A673 (cell line): Measurements from ENCODE around the gene NUMA1. TPM values are rescaled to one million over a fixed set of nuclear protein-coding genes. Genes with fewer than 3 reads are reported as not detected.

Experiments used
- BruUV-seq: library from RNA; stranded (reverse); fragments of 400-500 nt; replicated peaks from 2 replicates; lab custom pipeline; 2021; lab: Mats Ljungman, UMichigan
- CTCF ChIA-PET: fragments of 300-600 bp; sonication (Branson Sonifier 250); formaldehyde crosslinking; loops from one replicate; lab custom pipeline; 2022; ENCODE audit warnings: antibody characterized with exemption; lab: Charles Lee
- POLR2A ChIA-PET: fragments of 300-600 bp; sonication (Branson Sonifier 250); formaldehyde crosslinking; loops from one replicate; lab custom pipeline; 2022; ENCODE audit warnings: antibody characterized with exemption; ENCODE audit not compliant: low non-redundant PET; lab: Charles Lee
- DNase-seq: peaks from one replicate; pipeline ENCODE4 v3.0.0-alpha.2; 2015; ENCODE audit warnings: low spot score
- H3K27ac ChIP-seq: fragments of 200-600 bp; sonication (generic); 2 replicates; pipeline ENCODE4 v1.5.1; 2016; ENCODE audit warnings: mixed run types, low read depth, mild to moderate bottlenecking, mixed read lengths, antibody characterized with exemption, low read length; ENCODE audit not compliant: poor library complexity, severe bottlenecking
- H3K27me3 ChIP-seq: fragments of 200-600 bp; sonication (generic); replicated peaks from 2 replicates; pipeline ENCODE4 v1.6.1; 2017; ENCODE audit warnings: mixed run types, low read depth, mild to moderate bottlenecking, mixed read lengths, antibody characterized with exemption, low read length; ENCODE audit not compliant: insufficient read depth, poor library complexity
- H3K36me3 ChIP-seq: fragments of 200-600 bp; sonication (generic); 2 replicates; pipeline ENCODE4 v1.6.1; 2016; ENCODE audit warnings: mixed run types, mild to moderate bottlenecking, mixed read lengths, antibody characterized with exemption, low read length; ENCODE audit not compliant: insufficient read depth, poor library complexity, severe bottlenecking
- H3K4me1 ChIP-seq: fragments of 200-600 bp; sonication (generic); 2 replicates; pipeline ENCODE4 v1.6.1; 2017; ENCODE audit warnings: mixed run types, mild to moderate bottlenecking, mixed read lengths, antibody characterized with exemption, low read length; ENCODE audit not compliant: insufficient read depth, poor library complexity, severe bottlenecking
- H3K4me3 ChIP-seq: fragments of 200-600 bp; sonication (generic); 2 replicates; pipeline ENCODE4 v1.5.1; 2016; ENCODE audit warnings: low read depth, mixed run types, mild to moderate bottlenecking, mixed read lengths, low read length; ENCODE audit not compliant: poor library complexity, severe bottlenecking
- H3K9me3 ChIP-seq: fragments of 200-600 bp; sonication (generic); 2 replicates; pipeline ENCODE4 v1.6.1; 2016; ENCODE audit warnings: mixed run types, low read depth, mild to moderate bottlenecking, mixed read lengths, antibody characterized with exemption, low read length; ENCODE audit not compliant: poor library complexity, severe bottlenecking
- CTCF ChIP-seq: fragments of 300-800, 200-600 bp; sonication (generic); conservative IDR thresholded peaks from 2 replicates; pipeline ENCODE4 v1.5.1; 2017; ENCODE audit warnings: low read depth, mild to moderate bottlenecking, antibody characterized with exemption, low read length, moderate library complexity, mixed read lengths
- EZH2 ChIP-seq: fragments of 200-600 bp; sonication (generic); IDR thresholded peaks from 2 replicates; pipeline ENCODE4 v1.6.1; 2017; ENCODE audit warnings: borderline replicate concordance, low read depth, mild to moderate bottlenecking, mixed read lengths, antibody characterized with exemption, low read length; ENCODE audit not compliant: poor library complexity, severe bottlenecking
- intact Hi-C: fragments of 100-400 bp; cut with micrococcal nuclease; formaldehyde crosslinking; loops from one replicate; pipeline ENCODE4 v1.10.0; 2022; ENCODE audit not compliant: unreplicated experiment
- total RNA-seq: library from RNA; stranded (reverse); gene quantifications from 2 replicates; pipeline ENCODE4 v1.2.3, GENCODE V29; 2021

The NUMA1 gene
- total RNA-seq, 1 experiment from 2014 or later = 216 TPM

DNA sequence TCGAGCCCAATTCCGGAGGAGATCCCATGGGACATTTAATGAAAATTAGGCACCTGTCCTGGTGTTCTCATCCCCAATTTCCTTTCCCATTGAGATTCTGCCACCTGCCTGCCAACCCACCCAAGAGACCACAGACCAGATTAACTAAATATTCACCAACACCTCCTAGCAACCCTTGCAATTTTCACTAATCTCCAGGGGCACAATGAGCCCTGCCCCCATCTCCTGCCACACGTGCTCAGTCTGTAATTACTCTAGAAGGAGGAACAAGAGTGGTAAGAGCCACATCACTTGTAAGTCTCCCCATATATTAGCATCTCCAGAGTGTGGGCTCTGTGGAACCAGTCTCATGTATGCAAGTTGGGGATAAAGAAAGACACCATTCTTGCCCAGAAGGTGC is 43.7 kb downstream of the NUMA1 start:
- no peak for DNase-seq
- intact Hi-C loops = no loop called here
- H3K4me1 ChIP-seq = peaks cover 40% of the 10 kb centered on the region
- POLR2A ChIA-PET = no interaction called here
- BruUV-seq = no TSS peak
- H3K4me3 ChIP-seq = no peak overlapping the region
- TF ChIP-seq CTCF (no peak), EZH2 (no peak)
- CTCF ChIA-PET = no interaction called here
- H3K27ac ChIP-seq = no peak overlapping the region
- peaks cover 40% of the 10 kb centered on the region for H3K36me3 ChIP-seq
- no peaks in the 10 kb centered on the region for H3K27me3 ChIP-seq
- H3K9me3 ChIP-seq = no peaks in the 10 kb centered on the region

DNA sequence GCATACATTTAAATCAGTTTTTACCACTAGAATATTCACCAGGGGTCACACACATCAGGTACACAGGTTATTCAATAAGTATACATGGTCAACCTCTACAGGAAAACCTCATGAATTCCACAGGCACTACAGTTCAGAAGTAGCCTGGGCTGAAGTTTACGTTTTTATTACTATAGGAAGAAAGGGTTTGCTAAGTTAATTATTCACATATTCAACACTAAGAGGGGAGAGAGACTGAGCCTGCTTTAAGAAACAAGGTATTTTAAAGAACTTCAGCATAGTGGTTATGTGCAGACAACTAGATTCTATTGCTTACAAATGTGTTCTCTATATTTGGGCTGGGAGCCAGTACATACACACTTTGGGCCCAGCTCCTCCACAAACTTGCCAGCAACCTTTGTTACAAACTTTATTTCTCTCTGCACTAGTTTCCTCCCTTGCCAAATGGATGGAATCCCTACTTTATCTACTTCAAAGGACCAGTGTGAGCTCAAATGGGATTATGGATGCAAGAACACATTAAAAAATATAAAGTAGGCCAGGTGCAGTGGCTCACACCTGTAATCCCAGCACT is 49.8 kb downstream of the NUMA1 start:
- intact Hi-C loops = no loop called here
- ChIA-PET CTCF (no interaction called here), POLR2A (no interaction called here)
- TF ChIP-seq EZH2 (no peak), CTCF (no peak)
- Histone ChIP-seq H3K27ac (no peak overlapping the region), H3K4me3 (no peak overlapping the region), H3K9me3 (no peaks in the 10 kb centered on the region), H3K4me1 (peaks cover 15% of the 10 kb centered on the region), H3K36me3 (peaks cover 87% of the 10 kb centered on the region), H3K27me3 (no peaks in the 10 kb centered on the region)
- no TSS peak for BruUV-seq
- DNase-seq = no peak

GRCh38 chr11:72026090-72026489 is 54.3 kb downstream of the NUMA1 start:
- peaks cover 18% of the 10 kb centered on the region for H3K4me1 ChIP-seq
- no peak for DNase-seq
- BruUV-seq = no TSS peak
- H3K4me3 ChIP-seq = no peak overlapping the region
- peaks cover 87% of the 10 kb centered on the region for H3K36me3 ChIP-seq
- no peak for TF ChIP-seq EZH2
- TF ChIP-seq CTCF = no peak
- no peaks in the 10 kb centered on the region for H3K9me3 ChIP-seq
- no peak overlapping the region for H3K27ac ChIP-seq
- ChIA-PET CTCF (interaction anchor here (1.3 to 3.1 kb wide), 4 partner anchors 12 to 405 kb away, joined by 3 to 59 read pairs (median 18); no protein-coding TSS in a partner anchor), POLR2A (no interaction called here)
- intact Hi-C loops = loop anchor here (5.0 kb wide), 2 partner anchors 406 to 421 kb away; partner anchors contain the start of gene CLPB
- no peaks in the 10 kb centered on the region for H3K27me3 ChIP-seq
